ENCODE data around the gene TSC22D1. TPM values are rescaled to one million over a fixed set of nuclear protein-coding genes. Genes with fewer than 3 reads are reported as not detected.

The TSC22D1 gene
- total RNA-seq, 1 donor from 2014 or later: 70.0 TPM

DNA sequence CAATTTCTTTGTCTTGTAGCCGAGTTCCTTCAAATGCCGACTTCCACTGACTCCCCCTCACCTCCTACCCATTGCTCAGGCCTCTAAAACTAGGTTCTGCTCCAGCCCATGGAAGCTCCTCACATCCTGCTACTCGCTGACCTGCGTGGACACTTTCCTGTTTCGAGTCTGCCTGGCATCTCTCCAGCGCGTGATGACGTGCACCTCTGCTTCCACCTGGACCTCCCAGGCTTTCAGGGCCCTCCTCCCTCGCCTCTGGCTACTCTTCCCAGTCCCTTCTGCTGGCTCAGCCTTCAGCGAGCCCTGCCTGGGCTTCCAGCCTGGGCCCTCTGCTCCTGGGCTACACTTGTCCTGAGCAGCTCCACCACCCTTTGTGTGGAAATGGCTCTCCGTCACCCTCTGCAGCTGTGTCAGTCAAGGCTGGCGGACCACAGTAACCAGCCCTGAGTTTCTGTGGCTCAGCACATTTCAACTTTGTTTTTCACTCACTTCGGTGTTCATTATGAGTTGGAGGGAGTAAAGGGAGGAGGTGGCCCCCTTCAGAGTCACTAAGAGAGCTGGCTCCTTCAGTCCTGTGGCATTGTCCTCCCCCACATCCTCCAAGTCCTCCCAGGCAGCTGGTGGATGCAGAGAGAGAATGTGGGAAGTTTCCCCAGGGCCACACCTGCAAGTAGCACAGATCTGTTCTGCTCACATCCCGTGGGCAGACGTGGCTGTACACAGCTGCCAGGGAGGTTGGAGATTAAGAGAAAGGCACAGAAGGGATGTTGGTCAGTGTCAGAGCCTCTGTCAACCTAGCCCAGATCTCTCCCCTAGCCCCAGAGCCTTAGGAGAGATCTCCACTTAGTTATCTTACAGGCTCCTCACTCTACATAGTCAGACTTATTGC lies 153.1 kb downstream of the TSC22D1 start:
- Histone ChIP-seq H3K4me3 (ENCODE audit: low read depth, low read length) (no peak overlapping the region), H3K27me3 (ENCODE audit: control insufficient read depth, insufficient read depth, low read length) (peaks cover 2% of the 10 kb centered on the region), H3K36me3 (ENCODE audit: control insufficient read depth, insufficient read depth, low read length) (no peaks in the 10 kb centered on the region)
- no peak for TF ChIP-seq CTCF (IDR thresholded peaks at IDR 0.05; ENCODE audit: insufficient read depth, low read length, poor library complexity, severe bottlenecking)
- DNase-seq (ENCODE audit: low read depth): no peak

- Histone ChIP-seq H3K4me3 (ENCODE audit: low read depth, low read length) (no peak overlapping the region), H3K36me3 (ENCODE audit: control insufficient read depth, insufficient read depth, low read length) (no peaks in the 10 kb centered on the region), H3K27me3 (ENCODE audit: control insufficient read depth, insufficient read depth, low read length) (peaks cover 2% of the 10 kb centered on the region)
- no peak for TF ChIP-seq CTCF (IDR thresholded peaks at IDR 0.05; ENCODE audit: insufficient read depth, low read length, poor library complexity, severe bottlenecking)
- DNase-seq (ENCODE audit: low read depth): no peak
Measured at GRCh38 chr13:44421853-44422525, 154.1 kb downstream of the TSC22D1 start.

- no peak for DNase-seq (ENCODE audit: low read depth)
- H3K36me3 ChIP-seq (ENCODE audit: control insufficient read depth, insufficient read depth, low read length): no peaks in the 10 kb centered on the region
- peaks cover 2% of the 10 kb centered on the region for H3K27me3 ChIP-seq (ENCODE audit: control insufficient read depth, insufficient read depth, low read length)
- no peak overlapping the region for H3K4me3 ChIP-seq (ENCODE audit: low read depth, low read length)
- no peak for TF ChIP-seq CTCF (IDR thresholded peaks at IDR 0.05; ENCODE audit: insufficient read depth, low read length, poor library complexity, severe bottlenecking)
Measured at GRCh38 chr13:44420376-44421220, 155.5 kb downstream of the TSC22D1 start.

DNA sequence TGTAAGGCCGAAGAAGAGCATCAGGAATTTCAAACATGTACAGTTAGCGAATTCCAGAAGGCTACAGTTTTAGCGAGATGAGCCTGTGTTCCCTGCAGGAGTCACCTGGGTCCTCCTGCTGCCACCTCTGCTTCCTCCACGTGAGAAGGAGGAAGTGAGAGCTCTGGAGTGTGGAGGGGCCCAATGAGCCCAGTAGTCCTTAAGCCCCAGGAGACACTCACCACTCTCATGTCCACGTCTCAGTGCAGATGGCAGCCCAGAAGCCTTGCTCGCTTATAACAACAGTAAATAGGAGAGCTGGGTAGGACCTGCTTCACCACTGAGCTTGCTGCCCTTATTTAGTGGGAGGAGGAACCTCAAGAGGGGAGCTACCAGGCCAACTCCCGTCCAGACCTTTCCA lies 158.3 kb downstream of the TSC22D1 start:
- no peak for DNase-seq (ENCODE audit: low read depth)
- TF ChIP-seq CTCF (IDR thresholded peaks at IDR 0.05; ENCODE audit: insufficient read depth, low read length, poor library complexity, severe bottlenecking): no peak
- Histone ChIP-seq H3K27me3 (ENCODE audit: control insufficient read depth, insufficient read depth, low read length) (peaks cover 3% of the 10 kb centered on the region), H3K36me3 (ENCODE audit: control insufficient read depth, insufficient read depth, low read length) (no peaks in the 10 kb centered on the region), H3K4me3 (ENCODE audit: low read depth, low read length) (no peak overlapping the region)

- DNase-seq (ENCODE audit: low read depth): no peak
- H3K36me3 ChIP-seq (ENCODE audit: control insufficient read depth, insufficient read depth, low read length): no peaks in the 10 kb centered on the region
- TF ChIP-seq CTCF (IDR thresholded peaks at IDR 0.05; ENCODE audit: insufficient read depth, low read length, poor library complexity, severe bottlenecking): no peak
Measured at GRCh38 chr13:44417446-44417845, 158.7 kb downstream of the TSC22D1 start.

More at GRCh38 chr13:44417446-44417845, 158.7 kb downstream of the TSC22D1 start:
- H3K4me3 ChIP-seq (ENCODE audit: low read depth, low read length): no peak overlapping the region
- peaks cover 2% of the 10 kb centered on the region for H3K27me3 ChIP-seq (ENCODE audit: control insufficient read depth, insufficient read depth, low read length)

Data from kidney epithelial cell (primary cell).